Measurements from ENCODE around the gene FASTKD2. TPM values are rescaled to one million over a fixed set of nuclear protein-coding genes. Genes with fewer than 3 reads are reported as not detected.
"Not testable (repeated sequence)": the region's sequence is repeated elsewhere in the genome, so short reads cannot be mapped to it uniquely, and the experiment has no call there.

FASTKD2 gene
- polyA plus RNA-seq, 3 donors = 34.3 to 40.5 (median 35.5) TPM

DNA sequence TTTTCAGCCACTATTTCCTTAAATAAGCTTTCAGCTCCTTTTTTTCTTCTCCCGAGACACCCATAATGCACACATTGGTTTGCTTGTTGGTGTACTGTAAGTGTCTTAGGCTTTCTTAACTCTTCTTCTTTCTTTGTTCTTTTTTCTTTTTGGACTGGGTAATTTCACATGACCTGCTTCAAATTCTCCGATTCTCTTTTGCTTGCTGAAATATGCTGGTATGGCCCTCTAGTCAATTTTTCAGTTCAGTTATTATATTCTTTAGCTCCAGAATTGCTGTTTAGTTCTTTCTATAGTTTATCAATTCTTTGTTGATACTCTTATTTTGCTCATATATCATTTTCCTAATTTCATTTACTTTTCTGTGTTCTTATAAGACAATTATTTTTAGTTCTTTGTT is 15.3 kb downstream of the FASTKD2 start:
- no peak for DNase-seq

DNA sequence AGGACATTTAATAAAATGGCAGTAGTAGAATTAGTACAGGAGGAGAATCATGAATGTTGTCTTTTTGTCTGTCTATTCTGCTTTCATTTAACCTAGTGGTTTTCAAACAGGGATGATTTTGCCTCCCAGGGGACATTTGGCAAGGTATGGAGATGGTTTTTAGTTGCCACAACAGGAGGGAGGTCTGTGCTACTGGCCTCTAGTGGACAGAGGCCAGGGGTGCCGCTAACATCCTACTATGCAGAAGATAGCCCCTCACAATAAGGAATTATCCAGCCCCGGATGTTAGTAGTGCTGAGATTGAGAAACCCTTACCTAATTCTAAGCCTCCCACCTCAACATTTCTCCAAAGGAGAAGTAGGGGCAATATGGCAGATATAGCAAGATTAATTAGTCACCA is 18.3 kb downstream of the FASTKD2 start:
- DNase-seq = no peak

DNA sequence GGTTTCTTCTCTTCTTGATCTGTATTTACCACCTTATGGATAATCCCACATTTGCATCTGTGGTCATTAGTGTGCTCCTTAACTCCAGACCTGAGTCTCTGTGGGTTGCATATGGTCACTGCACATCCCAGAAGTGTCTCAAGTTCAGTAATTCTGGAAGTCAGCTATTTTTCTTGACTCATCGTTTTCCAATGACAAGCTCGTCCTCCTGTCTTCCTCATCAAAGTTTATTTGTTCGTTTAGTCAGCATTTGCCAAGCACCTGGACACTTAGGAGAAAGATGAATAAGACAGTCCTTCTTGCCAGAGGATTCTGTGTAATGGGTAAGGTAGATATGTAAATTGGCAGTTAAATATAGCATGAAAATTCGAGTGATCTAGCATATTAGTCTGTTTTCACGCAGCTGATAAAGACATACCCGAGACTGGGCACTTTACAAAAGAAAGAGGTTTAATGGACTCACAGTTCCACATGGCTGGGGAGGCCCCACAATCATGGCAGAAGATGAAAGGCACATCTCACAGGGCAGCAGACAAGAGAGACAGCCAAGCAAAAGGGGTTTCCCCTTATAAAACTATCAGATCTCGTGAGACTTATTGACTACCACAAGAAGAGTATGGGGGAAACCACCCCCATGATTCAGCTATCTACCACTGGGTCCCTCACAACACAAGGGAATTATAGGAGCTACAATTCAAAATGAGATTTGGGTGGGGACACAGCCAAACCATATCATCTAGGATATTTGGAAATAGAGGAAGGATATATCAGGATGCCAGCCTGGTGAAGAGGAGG is 19.4 kb downstream of the FASTKD2 start:
- DNase-seq = no peak

DNA sequence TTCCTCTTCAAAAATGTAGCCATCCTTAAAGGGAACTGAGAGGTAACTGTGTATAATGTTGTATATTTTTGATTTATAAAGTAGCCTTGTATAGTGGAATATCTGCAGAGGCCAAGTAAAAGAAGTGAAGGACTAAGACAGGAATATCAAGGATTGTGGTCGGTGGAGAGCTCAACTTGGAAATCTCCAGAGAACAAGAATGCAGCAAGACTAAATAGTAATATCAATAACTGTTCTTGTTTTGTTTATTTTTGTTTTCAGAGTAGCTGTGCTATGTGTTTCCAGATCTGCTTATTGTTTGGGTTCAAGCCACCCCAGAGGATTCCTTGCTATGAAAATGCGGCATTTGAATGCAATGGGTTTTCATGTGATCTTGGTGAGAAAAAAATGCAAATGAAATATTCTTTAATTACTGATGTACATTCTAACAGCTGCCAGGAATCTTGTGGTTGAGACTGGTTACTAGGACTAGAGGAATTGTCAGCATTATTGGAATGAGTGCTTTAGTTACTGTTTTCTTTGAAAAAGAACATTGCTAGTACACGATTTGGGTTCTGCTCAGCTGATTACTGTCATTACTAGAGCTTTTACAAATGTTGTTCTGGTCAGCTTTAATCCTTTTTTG is 25.0 kb downstream of the FASTKD2 start:
- no peak for DNase-seq

DNA sequence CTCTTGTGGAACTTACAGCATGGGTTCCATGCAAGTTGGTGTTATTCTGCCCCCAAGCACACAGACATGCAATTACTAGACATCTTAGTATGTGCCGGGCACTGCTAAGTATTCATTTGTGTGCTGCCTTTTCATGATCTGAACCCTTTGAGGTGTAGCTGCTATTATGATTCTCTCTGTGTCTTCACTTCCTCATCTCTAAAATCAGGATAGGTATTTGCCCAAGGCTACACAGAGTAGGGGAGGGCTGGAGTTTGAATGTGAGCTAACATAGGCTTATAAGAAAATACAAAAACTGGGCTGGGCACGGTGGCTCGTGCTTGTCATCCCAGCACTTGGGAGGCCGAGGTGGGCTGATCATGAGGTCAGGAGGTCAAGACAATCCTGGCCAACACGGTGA is 27.2 kb downstream of the FASTKD2 start:
- no peak for DNase-seq

DNA sequence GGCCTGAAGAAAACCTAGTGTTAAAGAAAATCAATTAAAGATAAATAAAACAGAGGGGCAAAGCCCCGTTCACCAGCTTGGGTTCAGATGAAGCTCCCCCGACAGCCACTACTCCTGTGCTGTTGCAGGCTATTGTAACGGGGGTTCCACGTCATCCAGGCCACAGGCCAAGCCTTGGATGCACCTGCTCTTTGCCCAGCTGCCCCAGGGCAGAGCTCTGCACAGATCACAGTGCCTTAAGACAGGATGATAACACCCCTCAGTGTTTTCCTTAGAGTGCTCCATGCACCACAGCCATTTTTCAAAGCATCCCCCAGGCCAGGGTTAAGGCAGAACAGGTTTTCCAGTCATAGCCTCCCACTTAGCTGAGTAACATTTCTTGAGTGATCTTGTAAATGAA is 32.0 kb downstream of the FASTKD2 start:
- no peak for DNase-seq

DNA sequence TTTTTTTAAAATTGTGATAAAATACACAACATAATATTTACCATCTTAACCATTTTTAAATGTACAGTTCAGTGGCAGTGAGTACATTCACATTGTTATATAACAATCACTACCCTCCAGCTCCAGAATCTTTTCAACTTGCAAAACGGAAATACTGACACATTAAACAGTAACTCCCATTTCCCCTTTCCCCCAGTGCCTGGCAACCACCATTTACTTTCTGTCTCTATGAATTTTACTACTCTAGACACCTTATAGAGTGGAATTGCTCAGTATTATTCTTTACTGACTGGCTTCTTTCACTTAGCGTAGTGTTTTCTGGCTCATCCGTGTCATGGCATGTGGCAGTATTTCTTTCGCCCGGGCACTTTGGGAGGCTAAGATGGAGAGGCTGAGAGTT is 32.6 kb downstream of the FASTKD2 start:
- no peak for DNase-seq

DNA sequence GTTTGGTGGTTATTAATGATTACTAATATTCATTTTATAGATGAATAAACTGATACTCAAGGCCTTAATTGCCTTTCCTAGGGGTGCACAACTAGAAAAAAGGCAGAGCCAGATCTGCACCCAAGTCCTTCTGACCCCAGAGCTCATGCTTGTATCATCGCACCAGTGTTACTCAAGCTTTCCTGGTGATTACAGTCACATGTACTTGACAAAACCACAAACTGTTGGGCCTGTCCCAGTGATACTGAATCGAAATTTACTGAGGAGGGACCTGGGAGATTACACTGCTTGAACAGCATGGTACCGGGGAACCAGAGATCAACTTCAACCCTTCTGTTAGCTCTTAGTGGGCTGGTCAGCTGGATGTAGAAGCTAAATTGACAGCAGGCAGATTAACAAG is 33.7 kb downstream of the FASTKD2 start:
- no peak for DNase-seq

DNA sequence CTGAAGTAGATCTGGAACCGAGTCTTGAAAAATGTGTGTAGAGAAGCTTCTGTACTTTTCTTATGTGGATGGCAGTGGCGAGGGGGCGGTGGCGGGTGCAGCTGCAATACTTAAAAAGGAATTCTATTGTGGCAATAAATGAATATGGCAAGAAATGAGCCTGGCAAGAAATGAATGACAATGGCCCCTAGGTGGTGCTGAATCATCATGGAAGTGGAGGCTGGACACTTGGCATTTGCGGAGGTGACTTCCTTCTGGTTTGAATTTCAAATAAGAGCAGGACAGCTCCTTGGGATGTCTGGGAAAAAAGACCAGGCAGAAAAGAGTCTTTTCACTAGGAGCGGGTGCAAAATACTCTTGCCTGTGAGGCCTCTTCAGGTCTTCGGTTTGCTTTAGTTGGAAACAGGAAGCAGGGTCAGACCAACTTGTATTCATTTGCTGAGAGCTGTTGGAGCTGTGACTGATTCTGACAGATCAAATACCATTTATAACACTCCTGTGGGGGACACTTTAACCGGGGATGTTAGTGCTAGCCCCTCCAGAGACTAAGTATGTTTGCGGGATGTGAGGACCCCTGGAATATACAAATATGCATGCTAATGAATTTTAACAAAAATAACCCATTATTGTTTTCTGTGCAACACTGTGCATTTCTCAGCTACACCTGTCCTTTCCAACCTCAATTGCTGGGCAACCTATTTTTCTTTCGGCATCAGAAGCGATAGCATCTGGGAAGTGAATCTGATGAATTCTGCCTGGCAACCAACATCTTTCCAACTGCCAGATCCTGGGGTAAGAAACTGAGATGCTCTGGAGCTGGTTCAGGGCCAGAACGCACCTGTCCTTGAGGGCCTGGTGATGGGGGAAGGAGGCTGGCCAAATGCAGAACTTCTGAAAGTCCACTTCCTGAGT is 35.4 kb downstream of the FASTKD2 start:
- peak; percentile 73 for DNase-seq

DNA sequence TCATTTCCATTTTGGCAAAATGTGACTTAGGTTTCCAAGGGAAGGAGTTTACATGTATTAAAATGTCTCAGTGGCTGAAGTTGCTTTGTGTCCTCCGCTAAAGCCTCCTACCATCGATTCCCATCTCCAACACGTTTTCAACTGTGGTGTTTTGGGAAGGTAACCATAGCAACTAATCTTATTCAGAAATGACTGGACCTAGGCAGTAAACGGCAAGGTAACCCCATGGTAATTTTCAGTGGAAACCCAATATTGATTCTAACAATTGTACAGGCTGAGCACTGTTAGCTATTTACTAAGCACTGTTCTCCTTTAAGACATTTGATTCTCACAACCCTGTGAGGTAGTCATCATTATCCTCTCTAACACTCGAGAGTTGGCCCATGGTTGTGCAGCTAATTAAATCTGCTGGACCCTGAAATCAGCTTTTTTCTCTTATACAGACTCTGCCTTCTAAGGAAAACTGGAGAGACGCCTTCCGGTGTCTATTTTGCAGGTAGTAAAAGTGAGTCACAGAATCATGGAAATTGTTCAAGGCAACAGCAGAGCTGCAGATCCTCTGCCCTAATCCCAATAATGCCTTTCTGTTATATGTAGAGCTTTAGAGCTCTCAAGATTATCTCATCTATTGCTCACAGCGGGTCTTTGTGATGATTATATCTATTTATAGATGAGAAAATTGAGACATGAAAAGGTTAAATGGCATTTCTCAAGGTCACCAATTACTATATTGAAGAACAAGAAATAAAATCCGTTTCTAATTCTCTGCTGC is 36.2 kb downstream of the FASTKD2 start:
- no peak for DNase-seq

DNA sequence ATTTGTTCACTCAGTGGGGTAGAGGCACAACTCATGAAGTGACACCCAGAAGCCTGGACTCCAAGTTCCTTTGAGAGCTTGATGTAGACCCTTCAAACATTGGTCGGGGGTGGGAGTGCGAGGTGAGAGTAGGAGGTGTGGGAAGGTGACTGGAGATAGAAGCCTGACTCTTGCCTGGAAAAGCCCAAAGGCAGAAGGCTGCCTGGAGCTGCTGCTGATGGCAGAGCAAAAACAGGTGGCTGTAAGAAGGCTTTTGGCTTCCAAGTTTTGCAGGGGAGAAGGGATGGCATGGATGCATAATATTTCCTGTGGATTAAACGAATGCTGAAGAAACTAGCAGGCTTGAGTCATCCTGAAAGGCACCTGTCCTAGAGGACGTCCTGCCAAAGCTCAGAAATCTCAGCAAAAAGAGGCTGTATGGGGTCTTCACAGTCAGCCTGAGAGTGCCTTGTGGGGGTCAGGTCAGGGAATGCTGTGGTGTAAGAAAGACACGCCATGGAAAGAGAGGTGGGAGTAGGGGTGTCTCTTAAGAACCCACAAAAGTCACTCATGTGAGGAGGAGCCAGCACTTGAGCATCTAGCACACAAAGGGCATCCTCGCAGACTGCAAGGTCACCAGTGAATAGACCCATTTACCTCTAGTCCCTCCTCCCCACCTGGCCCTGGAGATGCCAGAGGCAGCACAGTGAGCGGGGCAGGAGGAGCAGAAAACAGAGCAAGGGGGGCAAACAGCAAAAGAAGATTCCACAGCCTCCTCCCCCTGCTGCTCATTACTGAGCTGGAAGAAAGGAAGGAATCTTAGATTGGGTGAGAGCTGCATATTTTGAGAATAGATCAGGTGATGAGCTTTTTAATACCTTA is 37.5 kb downstream of the FASTKD2 start:
- DNase-seq = no peak

DNA sequence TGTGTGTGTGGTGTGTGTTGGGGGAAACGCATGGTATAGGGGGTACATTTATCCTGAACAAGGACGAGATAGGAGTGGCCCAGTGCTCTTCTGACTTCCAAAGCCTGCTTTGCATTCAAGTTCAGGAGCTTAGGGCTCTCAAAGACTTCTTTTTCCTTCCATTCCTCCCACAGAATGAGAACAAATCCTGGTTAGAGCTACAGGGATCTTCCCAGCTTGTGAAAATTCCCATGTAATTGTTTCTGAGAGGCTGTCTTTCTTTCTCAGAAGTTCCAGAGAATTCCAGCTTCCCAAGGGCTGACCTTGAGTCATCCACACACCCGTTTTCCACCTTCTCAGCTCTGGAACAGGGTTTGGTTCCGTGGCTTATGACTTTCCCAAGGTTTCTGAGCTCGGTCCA is 38.9 kb downstream of the FASTKD2 start:
- DNase-seq = no peak

DNA sequence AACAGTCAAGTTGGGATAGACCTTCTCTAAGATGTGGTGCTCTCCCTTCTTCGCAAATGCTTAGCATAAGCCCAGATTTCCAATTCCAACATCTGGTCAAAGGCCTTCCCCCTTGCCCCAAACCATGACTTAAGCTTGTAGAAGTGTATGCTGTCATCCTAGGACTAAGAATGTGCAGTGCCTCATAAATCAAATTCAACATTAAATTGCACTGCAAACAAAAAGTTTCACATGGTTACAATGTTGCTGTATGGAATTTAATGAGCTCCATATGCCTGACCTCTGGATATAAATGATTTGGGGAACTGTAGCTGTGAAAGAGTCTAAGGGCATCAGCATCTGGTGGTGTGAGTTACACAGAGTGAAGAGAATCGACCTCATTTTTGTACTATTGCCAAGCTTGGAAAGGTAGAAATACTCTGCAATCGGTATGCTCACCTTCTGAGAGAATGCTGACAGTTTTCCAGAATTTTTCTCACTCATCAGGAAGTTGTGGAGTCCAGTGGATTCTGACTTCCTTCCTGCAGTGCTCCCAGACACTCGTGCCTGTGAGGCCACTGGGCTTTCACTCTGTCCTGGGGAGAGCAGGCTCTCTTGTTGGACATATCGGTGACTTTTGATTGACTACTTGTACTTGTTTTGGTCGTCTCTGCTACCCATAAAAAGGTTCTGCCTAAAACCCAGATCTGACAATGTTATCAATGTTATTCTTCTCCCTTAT is 40.6 kb downstream of the FASTKD2 start:
- peak; percentile 17 for DNase-seq

DNA sequence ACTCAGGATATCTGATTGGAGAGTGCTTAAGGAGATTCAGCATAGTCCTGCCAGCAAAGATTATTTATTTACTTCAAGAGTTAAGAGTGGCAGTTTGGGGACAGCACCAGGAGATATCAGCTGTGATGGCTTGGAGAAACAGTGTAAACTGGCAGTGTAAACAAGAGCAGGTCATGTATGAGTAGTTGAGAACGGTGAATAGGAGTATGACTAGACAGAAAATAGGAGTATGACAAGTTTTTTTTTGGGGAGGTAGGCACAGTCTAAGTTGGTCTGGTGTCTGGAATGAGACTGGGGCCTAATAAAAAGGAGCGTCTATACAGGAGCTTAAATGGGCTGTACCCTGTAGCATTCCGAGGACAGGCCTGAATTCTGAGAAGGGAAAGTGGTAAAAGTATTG is 42.2 kb downstream of the FASTKD2 start:
- not testable (repeated sequence) for DNase-seq

DNA sequence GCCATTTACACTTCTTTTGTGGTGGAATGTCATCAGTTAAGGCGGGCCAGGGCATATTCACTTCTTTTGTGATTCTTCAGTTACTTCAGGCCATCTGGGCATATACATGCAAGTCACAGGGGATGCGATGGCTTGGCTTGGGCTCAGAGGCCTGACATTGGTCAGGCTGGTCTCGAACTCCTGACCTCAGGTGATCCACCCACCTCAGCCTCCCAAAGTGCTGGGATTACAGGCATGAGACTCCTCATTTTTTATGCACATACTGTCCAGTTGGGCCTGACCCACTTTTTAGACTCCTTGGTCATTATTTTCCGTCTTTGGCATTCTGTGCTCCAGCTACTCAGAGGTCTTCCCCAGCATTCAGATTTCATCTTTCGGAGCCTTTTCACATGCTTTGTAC is 47.1 kb downstream of the FASTKD2 start:
- DNase-seq = not testable (repeated sequence)

DNA sequence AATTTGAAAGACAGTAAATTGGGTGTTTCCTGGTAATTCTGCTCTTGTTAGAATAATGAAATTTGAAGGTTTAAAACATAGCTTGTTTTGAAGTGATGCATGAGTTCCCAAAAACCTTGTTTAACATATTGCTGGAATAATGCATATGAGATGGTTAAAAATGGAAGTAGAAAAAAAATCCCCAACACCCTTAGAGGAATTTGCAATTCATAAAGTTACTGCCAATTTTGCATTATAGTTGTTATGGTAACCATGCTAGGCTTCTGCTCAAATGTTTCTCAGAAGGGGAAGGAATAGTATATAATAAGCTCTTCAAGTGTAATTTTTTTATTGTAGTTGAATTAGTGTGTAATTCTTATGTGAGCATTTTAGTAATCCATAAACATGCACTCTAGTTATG is 49.1 kb downstream of the FASTKD2 start:
- no peak for DNase-seq

DNA sequence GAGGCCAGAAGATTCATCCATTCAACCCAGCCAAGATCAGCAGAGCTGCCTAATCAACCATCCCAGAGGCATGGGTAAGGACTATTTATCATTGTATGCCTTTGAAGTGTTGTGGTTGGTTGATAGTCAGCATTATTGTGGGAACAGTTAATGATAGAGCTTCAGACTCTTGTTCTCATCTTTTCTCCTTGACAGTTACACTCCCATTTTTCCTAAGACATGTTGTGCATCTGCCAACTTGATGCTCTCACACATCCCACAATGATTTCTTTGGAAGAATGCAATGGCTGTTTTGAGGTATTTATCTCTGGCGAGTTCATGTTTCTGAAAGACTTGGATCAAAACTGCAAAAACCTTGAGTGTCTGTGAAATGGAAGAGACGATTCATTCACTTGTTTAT is 55.4 kb downstream of the FASTKD2 start:
- no peak for DNase-seq

DNA sequence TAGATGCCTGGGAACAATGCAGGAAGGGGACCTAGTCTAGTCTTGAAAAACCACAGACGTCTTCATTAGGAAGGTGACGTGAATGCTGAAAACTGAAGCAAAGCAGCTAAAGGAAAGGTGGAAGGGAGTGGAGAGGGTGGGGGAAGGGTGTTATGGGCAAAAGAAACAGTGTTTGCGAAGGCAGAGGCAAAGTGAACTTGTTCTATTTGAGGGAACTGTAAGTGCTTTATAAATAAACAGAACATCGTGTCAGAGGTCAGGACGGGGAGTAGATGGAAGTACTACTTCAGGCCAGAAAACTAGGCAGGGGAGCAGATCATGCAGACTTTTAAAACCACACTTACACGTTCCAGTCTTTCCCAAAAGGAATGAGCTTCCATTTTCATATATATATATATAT is 57.8 kb downstream of the FASTKD2 start:
- no peak for DNase-seq

DNA sequence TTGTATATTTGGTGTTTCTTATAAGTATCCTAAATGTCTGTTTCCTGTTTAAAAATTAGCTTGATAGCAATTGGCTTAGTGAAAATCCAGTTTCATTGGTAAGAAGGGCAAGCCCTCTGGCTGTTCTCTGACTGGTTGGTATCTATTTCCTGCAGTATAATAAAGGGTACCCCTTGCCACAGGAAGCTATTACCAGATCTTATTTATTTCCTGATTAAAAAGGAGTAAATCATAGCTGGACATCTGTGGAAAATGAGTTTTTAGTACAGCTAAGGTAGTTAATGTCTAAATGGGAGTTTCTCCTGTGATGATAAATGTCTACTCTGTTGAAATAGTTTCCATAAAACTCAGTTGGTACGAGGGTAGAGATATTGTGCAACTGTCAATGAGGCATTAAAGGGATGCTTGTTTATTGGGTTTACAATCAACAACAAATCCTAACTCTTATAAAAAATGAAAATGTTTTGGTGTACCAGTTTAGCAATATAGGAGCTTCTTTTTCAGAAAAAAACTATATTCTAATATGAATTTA is 58.7 kb downstream of the FASTKD2 start:
- no peak for DNase-seq

DNA sequence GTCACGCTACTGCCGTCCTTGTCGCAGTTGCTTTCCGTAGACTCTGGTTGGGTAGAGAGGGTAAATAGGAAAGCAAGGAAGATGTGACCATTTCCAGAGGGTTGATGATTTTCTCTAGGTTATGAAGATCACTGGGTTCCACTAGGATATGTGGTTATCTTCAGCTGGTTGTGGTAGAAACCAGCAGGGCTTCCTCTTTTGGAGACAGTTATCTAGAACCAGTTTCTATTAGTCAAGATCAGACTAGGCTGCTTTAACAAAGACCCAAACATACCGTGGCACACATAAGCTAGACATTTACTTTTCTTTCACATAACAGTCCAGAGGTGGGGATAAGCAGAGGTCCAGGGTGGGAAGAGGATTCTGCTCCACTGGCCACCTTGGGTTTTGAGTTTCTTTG is 59.6 kb downstream of the FASTKD2 start:
- no peak for DNase-seq
